T-helper 2 cell treated with Interferon-gamma antibody and Interleukin-4, amounts not matched to agents 100 ng/mL and 5 ng/mL, for 36 hours (primary cell): ENCODE data around the gene CRYBA4. TPM values are rescaled to one million over a fixed set of nuclear protein-coding genes. Genes with fewer than 3 reads are reported as not detected.

Experiments used
- intact Hi-C: fragments of 100-400 bp; cut with micrococcal nuclease; formaldehyde crosslinking; loops from one replicate; pipeline ENCODE4 v1.15.1; 2023
- total RNA-seq: library from RNA; stranded (reverse); gene quantifications from 2 replicates; pipeline ENCODE4 v1.2.3, GENCODE V29; 2022

CRYBA4 gene
- total RNA-seq: not detected in 2 replicates

GRCh38 chr22:26621663-26622062 is at the start of gene CRYBA4:
CRYBA4 (plus strand) TSS chr22:26621963; CDS start chr22:26622597, 634 bp downstream.
- intact Hi-C loops: no loop called here

- intact Hi-C loops: no loop called here
Observed at GRCh38 chr22:26573026-26573662, 48.6 kb upstream of the CRYBA4 start.

- intact Hi-C loops: no loop called here
Observed at GRCh38 chr22:26574001-26574723, 47.6 kb upstream of the CRYBA4 start.

- intact Hi-C loops: no loop called here
Observed at GRCh38 chr22:26576026-26576680, 45.6 kb upstream of the CRYBA4 start.

DNA sequence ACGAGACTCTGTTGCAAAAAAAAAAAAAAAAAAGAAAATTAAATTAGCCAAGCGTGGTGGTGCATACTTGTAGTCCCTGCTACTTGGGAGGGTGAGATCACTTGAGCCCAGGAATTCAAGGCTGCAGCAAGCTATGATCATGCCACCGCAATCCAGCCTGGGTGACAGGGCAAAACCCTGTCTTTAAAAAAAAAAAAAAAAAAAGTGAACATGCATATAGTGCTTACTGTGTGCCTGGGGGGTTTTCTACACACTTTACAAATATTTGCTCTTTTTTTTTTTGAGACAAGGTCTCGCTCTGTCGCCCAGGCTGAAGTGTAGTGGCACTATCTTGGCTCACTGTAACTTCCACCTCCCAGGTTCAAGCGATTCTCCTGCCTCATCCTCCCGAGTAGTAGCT is 44.7 kb upstream of the CRYBA4 start:
- intact Hi-C loops: no loop called here

DNA sequence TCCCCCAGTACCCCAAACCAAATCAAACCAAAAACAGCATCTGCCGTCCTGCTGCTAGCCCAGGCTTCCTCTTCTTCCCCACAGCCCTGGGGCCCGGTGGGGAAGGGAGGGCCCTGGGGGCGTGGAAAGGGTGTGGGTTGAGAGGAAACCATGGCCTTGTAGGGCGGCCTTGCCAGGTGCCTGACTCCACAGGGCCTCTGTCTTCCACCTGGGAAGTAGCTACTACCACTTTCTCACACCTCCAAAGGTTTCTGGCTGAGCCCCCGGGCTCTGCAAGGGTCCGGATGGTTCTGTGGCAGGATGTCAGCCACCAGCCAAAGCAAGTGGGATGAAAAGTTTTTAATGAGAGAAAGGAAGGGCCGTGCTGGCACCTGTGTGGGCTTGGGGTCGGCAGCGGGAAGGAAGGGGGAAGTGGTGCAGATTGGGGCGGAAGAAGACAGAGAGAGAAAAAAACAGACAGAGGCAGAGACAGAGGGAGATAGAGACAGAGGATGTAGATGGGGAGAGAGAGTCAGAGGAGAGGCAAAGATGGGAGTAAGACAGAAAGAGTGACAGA is 42.4 kb upstream of the CRYBA4 start:
- intact Hi-C loops: loop anchor here (1.0 kb wide), 1 partner anchor 11 kb away; the partner anchor contains the start of gene TPST2

DNA sequence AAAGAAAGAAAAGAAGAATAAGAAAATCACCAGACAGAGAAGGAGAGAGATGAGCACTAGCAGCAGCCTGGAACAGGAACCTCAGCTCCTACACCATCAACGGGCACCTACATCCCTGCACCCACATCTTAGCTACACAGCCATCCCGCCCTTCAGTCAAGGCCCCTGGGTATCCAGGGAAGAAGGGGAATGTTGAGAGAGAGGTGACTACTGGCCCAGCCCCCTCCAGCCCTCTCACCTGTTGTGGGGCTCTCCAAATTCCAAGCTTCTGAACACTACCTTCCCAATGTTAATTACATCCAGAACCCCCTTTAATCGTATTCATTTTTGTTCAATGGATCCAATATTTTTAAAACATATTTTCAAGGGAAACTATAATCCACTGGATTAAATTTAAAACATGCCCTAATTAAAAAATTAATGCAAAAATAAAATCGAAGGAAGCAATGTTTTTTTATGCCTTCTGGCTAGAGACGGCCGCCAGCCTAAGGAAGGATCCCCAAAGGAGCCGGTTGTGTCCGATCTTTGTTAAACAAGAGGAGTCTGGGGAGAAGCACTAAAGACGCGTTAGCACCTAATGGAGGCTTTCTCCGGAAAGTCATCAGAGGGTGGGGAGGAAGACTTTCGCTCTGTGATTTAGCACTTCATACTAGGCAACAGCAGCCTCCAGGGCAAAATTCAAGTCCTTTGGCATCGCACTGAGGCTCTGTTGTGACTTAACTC is 41.4 kb upstream of the CRYBA4 start:
- intact Hi-C loops: no loop called here

DNA sequence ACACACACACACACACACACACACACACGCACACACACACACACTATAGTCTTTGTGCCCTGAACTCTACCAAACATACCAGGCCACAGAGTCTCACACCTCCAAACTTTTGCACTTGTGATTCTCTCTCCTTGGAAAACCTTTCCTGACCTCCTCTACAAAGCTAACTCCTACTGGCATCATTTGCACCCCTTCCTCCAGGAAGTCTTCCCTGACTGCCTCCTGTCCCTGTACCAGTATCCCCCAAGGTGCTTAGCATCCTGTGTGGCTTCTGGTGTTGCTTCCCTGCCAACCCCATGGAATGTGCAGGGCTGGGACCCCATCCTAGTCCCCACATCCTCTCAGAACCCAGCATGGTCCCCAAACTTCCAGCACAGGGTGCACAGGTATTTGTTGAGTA is 40.7 kb upstream of the CRYBA4 start:
- intact Hi-C loops: no loop called here

- intact Hi-C loops: no loop called here
Observed at GRCh38 chr22:26581633-26582168, 40.1 kb upstream of the CRYBA4 start.

DNA sequence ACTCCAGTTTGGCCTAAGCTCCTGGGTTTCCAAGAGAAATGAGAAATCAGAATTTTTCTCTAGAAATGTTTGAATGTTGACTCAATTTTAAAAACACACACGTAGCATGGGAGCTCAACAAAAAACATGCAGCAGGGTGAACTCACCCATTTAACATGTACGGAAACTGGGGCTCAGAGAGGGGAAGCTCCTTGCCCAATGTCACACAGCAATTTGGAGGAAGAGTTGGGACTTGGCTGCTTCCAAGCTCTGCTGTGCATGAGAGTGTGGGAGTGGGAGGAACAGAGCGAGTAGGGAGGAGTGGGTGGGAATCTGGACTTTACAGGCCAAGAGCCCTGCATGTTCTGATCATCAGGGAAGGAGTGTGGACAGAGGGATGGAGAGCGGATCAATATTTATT is 37.8 kb upstream of the CRYBA4 start:
- intact Hi-C loops: no loop called here

DNA sequence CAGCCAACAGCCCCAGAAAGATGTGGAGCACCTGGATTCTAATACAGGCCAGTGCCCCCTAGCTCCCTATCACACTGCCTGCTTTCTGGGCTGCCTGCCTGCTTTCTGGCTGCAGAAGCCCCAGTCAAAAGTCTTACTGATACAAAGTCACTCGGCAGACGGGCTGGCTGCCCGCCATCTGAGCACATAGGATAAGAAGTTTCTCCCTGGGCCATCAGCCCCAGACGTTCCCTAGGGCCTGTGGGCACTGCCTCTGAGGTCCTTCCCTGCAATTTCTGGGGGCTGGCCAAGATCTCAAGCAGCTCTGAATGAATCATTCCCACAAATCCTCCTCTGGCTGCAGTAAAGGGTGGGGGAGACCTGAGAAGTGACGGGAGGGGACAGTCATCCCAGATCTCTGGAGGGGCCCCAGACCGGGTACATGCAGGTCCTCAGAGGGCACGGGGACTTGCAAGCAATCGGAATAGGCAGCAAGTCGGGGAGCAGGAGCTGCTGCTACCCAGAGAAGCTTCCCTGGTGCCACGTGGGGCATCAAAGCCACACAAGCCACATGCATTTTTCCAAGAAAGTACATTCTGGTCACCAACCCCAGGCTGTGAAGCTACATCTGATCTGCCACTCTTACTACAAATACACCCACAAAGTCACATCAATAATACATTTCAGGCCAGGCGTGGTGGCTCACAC is 36.5 kb upstream of the CRYBA4 start:
- intact Hi-C loops: no loop called here

DNA sequence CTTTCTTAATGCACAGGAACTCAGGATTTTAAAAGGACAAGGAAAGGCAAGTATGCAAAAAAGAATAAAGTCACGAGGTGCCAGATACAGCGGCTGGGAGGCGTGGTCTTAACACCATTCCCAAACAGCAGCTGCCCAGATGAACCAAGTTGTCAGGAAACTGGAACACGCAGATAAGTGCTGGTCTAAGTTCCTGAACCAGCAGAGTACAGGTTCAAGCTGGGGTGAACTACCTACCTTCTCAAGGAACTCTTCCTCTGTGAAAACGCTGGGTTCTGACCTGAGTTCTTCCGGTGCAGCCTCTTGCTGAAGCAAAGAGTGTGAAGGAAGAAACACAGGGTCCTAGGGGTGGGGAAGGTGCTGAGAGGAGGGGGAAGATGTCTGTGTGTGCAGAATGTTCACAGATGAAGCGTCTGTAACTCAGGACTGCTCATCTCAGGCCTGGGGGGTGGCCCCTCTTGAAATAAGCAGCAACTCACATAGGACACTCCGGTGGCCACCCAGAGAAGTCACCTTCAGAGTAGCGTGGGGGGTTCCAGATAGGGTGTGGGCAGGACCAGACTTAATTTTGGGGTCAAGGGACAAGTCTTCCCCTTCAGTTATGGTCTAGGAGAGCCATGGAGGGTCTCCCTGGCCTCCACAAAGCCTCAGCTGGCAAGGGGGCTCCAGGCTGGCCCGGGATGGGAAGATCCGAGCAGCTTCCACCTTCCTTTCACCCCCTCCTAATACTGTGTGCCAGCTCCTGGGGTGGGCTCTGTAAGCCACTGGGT is 35.0 kb upstream of the CRYBA4 start:
- intact Hi-C loops: no loop called here

DNA sequence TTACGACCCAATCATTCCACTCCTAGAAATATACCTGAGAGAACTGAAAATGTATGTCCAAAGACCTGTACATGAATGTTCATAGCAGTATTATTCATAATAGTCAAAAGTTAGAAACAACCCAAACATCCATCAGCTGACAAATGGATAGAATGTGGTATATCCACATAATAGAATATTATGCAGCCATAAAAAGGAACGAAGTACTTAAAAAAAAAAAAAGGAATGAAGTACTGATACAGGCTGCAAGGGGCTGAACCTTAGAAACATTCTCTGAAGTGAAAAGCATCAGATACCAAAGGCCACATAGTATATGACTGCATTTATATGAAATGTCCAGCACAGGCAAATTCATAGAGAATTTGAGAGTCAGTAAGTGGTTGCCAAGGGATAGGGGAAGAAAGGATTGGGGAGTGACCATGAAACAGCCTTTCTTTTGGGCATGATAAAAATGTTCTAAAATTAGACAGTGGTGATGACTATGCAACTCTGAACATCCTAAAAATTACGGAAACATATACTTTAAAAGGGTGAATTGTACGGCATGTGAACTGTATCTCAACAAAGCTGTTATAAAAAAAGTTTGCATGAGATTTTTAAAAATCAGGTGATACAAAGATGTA is 33.7 kb upstream of the CRYBA4 start:
- intact Hi-C loops: no loop called here

- intact Hi-C loops: no loop called here
Observed at GRCh38 chr22:26588729-26589366, 32.9 kb upstream of the CRYBA4 start.

GRCh38 chr22:26589367-26589844 is 32.4 kb upstream of the CRYBA4 start:
- intact Hi-C loops: no loop called here

DNA sequence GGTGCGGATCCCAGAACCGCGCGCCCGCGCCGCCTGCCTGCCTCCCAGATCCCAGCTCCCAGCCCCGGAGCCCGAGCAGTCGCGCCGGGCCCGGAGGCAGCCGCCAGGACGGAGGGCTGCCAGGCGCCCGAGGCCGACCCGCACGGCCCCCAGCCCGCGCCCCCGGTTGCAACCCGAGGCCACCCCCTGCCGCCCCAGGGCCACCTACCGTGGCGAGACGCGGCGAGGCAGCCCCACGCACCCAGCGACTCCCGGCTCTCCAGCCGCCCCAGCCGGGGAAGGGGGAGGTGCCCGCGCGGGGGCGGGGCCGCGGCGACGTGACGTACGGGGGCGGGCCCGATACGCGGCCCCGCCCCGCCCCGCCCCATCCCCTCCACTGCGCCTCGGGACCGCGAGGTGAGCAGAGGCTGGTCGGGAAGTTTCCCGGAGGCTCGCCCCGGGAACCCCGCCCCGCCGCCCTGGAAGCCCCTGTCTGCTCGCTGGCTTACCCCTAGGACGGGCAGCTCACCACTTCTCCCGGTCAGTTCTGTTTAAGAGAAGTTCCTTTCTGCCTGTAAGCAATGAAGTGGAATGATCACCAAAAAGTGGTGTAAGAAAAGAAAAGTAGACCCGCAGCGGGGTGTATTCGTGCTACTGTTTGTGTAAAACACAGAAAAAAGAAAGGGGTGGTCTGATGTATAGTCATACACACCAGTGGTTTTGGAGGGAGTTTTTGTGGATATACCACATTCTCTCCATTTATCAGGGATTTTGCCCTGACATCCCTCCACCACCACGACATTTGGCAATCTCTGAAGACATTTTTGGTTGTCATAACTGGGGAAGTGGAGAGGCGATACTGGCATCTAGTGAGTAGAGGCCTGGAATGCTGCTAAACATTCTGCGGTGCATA is 31.7 kb upstream of the CRYBA4 start, which contains the start of gene TPST2:
TPST2 (minus strand) TSS at position 288 of the 892 bp plus-strand sequence. CDS start 48,502 bp downstream, outside the sequence.
- intact Hi-C loops: loop anchor here (1.0 to 5.0 kb wide), 3 partner anchors 11 to 82 kb away; partner anchors contain the start of gene TFIP11

GRCh38 chr22:26592421-26592891 is 29.3 kb upstream of the CRYBA4 start:
- intact Hi-C loops: loop anchor here (5.0 kb wide), 1 partner anchor 80 kb away; the partner anchor contains the start of gene TFIP11
